RWPE1 (cell line): Measurements from ENCODE around the gene RTL9.

Source experiments
- CTCF ChIA-PET: fragments of 350-600 bp; sonication (Branson Sonifier 250); formaldehyde crosslinking; extraction: SDS; loops from one replicate; lab custom pipeline; 2021; lab: Yijun Ruan, JAX
- POLR2A ChIA-PET: fragments of 400-600 bp; formaldehyde crosslinking; extraction: SDS; loops from one replicate; lab custom pipeline; 2020; ENCODE audit warnings: antibody characterized with exemption; ENCODE audit not compliant: low non-redundant PET; lab: Yijun Ruan, JAX
- DNase-seq: peaks from one replicate; pipeline ENCODE4 v3.0.0; 2012; ENCODE audit warnings: low spot score
- H3K27ac ChIP-seq: fragments of 450-650 bp; 2 replicates; pipeline ENCODE4 v1.5.1; 2017
- TF ChIP-seq, protein P1 (sequence below): fragments of 450-650 bp; conservative IDR thresholded peaks from 2 replicates; pipeline ENCODE4 v1.5.1; 2017; ENCODE audit warnings: low read depth, mild to moderate bottlenecking

The RTL9 gene

DNA sequence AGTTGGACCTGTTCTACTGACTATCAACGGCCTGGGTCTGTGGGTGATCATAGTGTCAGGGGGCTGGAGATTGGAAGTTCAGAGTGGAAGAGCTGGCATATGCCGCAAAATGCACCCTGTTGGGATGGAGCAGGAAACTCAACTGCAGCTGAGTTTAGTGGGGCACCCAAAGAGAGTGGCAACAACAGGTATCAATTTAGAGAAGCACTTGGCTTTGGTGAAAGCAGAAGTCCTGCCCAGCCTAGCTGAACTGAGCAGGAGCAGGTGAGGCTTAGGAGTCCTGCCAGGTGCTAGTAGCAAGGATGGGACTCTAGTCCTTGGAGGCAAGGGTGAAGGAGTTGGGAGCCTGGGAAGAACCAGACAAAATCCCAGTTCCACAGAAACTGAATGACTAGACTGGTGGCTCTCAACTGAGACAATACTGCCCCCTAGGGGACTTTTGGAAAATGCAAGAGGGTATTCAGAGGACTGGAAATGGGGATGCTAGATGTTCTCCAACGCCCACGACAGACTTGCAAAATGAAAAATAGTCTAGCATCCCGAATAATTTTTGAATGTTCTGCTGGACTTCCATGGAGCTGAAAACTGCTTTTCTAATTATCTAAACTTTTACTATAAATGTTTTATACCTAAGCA, 49.4 kb downstream of the RTL9 start:
- ChIA-PET POLR2A (no interaction called here), CTCF (interaction anchor here (0.5 to 1.3 kb wide), 6 partner anchors 85 to 664 kb away, joined by 3 to 7 read pairs (median 4); no protein-coding TSS in a partner anchor)
- peak; percentile 29 for DNase-seq
- TF ChIP-seq, protein P1, sequence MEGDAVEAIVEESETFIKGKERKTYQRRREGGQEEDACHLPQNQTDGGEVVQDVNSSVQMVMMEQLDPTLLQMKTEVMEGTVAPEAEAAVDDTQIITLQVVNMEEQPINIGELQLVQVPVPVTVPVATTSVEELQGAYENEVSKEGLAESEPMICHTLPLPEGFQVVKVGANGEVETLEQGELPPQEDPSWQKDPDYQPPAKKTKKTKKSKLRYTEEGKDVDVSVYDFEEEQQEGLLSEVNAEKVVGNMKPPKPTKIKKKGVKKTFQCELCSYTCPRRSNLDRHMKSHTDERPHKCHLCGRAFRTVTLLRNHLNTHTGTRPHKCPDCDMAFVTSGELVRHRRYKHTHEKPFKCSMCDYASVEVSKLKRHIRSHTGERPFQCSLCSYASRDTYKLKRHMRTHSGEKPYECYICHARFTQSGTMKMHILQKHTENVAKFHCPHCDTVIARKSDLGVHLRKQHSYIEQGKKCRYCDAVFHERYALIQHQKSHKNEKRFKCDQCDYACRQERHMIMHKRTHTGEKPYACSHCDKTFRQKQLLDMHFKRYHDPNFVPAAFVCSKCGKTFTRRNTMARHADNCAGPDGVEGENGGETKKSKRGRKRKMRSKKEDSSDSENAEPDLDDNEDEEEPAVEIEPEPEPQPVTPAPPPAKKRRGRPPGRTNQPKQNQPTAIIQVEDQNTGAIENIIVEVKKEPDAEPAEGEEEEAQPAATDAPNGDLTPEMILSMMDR = peak; percentile 57
- peak overlapping the region; percentile 55 for H3K27ac ChIP-seq
